Activated naive CD8-positive, alpha-beta T cell treated with anti-CD3 and anti-CD28 coated beads, Interleukin-2, amount 50 U/mL, for 24 hours (primary cell): ENCODE data around the gene TMEM52.

Source experiments
- ATAC-seq: fragments of 150-1000 bp; cut with Tn5 transposase; one replicate; pipeline ENCODE4 v1.10.0; 2021
- DNase-seq: peaks from one replicate; pipeline ENCODE4 v3.0.0; 2021
- H3K27ac Mint-ChIP-seq: one replicate; pipeline ENCODE4 v1.8.0; 2021; ENCODE audit warnings: mild to moderate bottlenecking, mixed read lengths
- H3K27me3 Mint-ChIP-seq: one replicate; pipeline ENCODE4 v1.8.0; 2021; ENCODE audit warnings: mixed read lengths
- H3K36me3 Mint-ChIP-seq: one replicate; pipeline ENCODE4 v1.8.0; 2021; ENCODE audit warnings: low read depth, mixed read lengths
- H3K4me1 Mint-ChIP-seq: one replicate; pipeline ENCODE4 v1.8.0; 2021; ENCODE audit warnings: mixed read lengths
- H3K4me3 Mint-ChIP-seq: one replicate; pipeline ENCODE4 v1.8.0; 2021; ENCODE audit warnings: mild to moderate bottlenecking, moderate library complexity, mixed read lengths
- H3K9me3 Mint-ChIP-seq: one replicate; pipeline ENCODE4 v1.8.0; 2021; ENCODE audit warnings: mixed read lengths

The TMEM52 gene

GRCh38 chr1:1872329-1872994 lies 46.6 kb downstream of the TMEM52 start:
- DNase-seq (no peak), ATAC-seq (no peak)
- H3K36me3 Mint-ChIP-seq, result peaks cover 47% of the 10 kb centered on the region
- H3K27me3 Mint-ChIP-seq, result no peaks in the 10 kb centered on the region
- peaks cover 68% of the 10 kb centered on the region for H3K4me1 Mint-ChIP-seq
- no peak overlapping the region for H3K4me3 Mint-ChIP-seq
- H3K9me3 Mint-ChIP-seq, result no peaks in the 10 kb centered on the region
- H3K27ac Mint-ChIP-seq, result no peak overlapping the region

DNA sequence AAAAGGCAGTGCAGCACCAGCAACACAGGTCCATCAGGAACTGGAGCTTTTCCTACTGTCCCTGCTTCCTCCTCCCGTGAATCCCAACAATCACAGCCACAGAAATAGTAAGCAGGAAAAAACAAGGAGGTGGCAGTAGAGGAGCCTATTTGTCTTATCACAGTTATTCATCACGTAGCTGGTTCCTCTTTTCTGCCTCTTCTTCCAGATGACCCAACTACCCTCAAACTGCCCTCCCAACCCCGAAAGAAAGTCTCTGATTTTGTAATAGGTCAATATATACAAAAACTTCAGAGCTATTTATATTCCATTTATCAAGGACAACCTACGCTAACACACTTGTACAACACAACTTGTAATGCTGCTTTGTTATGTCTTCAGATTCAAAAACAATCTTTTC lies 49.6 kb downstream of the TMEM52 start:
- Mint-ChIP-seq H3K4me3 (no peak overlapping the region), H3K27ac (no peak overlapping the region), H3K36me3 (peaks cover 32% of the 10 kb centered on the region), H3K27me3 (no peaks in the 10 kb centered on the region), H3K9me3 (no peaks in the 10 kb centered on the region), H3K4me1 (peaks cover 57% of the 10 kb centered on the region)
- ATAC-seq (no peak), DNase-seq (no peak)
